AG10803 (cell line): ENCODE results near the gene IGF1R.

Source experiments
- DNase-seq: peaks from one replicate; pipeline ENCODE4 v3.0.0; 2010; ENCODE audit warnings: low read depth
- H3K4me3 ChIP-seq: 2 replicates; pipeline ENCODE4 v1.5.1; 2011; ENCODE audit warnings: mild to moderate bottlenecking, low read length, control low read depth
- TF ChIP-seq, protein P1 (sequence below): conservative IDR thresholded peaks from 2 replicates; pipeline ENCODE4 v1.5.1; 2011; ENCODE audit warnings: mild to moderate bottlenecking, low read length, control low read depth, inconsistent platforms

Gene IGF1R

DNA sequence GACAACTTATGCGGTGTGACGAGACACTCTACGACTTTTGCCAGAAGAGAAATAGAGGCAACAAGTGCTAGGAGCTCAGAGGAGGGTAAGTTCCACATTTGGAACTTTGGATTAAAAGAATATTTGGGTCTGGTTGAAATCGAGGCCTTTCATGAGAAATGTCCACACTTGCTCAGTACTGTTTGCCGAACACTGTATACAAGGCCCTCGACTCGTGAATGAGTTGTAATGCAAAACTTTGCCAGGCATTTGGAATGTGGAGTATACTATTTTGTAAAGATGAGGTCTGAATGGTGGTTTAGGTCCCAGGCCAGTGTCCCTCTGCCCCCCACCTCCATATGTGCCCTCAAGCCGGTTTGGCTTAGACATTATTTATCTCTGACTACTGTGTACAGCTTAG is 73.9 kb downstream of the IGF1R start:
- H3K4me3 ChIP-seq = no peak overlapping the region
- no peak for DNase-seq
- TF ChIP-seq, protein P1, sequence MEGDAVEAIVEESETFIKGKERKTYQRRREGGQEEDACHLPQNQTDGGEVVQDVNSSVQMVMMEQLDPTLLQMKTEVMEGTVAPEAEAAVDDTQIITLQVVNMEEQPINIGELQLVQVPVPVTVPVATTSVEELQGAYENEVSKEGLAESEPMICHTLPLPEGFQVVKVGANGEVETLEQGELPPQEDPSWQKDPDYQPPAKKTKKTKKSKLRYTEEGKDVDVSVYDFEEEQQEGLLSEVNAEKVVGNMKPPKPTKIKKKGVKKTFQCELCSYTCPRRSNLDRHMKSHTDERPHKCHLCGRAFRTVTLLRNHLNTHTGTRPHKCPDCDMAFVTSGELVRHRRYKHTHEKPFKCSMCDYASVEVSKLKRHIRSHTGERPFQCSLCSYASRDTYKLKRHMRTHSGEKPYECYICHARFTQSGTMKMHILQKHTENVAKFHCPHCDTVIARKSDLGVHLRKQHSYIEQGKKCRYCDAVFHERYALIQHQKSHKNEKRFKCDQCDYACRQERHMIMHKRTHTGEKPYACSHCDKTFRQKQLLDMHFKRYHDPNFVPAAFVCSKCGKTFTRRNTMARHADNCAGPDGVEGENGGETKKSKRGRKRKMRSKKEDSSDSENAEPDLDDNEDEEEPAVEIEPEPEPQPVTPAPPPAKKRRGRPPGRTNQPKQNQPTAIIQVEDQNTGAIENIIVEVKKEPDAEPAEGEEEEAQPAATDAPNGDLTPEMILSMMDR = no peak

DNA sequence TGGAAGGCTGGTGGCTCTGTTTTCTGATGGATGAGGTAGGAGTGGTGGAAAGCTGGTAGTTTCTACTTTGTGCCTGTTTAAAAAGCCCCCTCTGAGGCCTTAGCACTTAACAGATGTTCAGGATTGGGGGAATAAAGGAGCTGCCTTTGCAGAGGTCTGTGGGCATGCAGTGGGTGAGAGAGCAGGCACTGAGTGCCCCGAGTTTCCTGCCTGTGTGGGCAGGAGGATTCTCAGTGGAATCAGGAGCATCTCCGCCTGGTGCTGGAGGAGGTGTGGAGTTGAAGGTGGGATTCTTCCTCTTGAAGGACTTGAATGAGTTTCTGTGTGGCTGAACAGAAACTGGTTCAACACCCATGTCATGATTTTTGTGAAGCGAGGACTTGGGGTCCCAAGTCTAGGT is 74.3 kb downstream of the IGF1R start:
- DNase-seq = no peak
- TF ChIP-seq, protein P1 = no peak
- no peak overlapping the region for H3K4me3 ChIP-seq

DNA sequence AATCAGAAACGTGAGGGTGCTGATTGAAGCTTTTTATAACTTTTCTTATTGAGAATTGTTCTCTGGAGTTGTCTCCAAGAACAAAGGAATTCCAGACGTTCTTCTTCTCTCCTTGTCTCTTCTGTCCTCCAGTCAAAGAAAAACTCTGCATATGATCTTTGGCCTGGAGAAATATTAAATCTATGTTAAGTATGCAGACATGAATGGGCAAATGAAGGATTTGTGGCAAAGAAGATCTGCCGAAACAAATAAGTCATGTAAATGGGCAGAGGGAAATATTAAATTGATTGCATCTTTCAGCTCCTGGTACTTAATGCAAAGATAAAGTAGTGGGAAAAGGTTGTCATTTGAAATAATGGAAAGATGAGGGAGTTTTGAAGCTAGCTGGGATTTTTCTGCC is 74.9 kb downstream of the IGF1R start:
- DNase-seq = peak; percentile 21
- TF ChIP-seq, protein P1 = no peak
- no peak overlapping the region for H3K4me3 ChIP-seq

DNA sequence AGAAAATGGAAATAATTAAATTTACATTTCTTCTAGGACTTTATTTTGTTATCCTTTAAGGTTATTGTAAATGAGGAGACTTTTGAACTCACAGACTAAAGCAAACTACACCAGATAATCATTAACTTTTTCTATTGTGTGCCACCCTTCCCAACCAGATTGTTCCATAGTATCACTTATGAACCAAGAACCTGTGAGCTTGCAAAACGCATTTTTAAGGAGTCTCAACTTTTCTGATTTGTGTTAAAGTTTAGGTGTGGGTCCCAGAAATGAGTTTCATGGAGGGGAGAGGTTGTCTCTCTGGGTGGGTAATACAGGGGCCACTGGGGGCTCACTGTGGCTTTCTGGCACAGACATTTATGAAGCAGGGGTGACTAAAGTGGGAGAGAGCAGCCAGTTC is 75.7 kb downstream of the IGF1R start:
- DNase-seq = no peak
- TF ChIP-seq, protein P1 = no peak
- H3K4me3 ChIP-seq = no peak overlapping the region

DNA sequence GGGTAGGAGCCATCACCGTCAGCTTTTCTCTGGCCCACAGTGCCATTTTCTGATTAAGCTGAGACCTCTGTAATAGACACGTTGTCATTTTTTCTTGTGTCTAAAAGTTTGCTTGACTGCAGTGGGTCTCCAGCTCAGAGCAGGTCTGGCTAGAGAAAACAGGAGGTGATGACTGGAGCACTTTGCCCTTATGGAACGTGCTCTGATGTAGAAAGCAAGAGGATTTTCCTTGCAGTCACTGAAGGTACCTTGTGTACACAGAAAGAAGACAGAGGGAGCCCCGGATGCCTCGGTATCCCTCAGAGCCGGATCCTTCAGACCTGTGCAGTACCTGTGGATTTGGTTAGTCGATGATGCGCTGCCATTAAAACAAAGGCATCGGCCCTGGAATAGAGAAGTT is 76.2 kb downstream of the IGF1R start:
- H3K4me3 ChIP-seq = no peak overlapping the region
- DNase-seq = no peak
- TF ChIP-seq, protein P1 = no peak

DNA sequence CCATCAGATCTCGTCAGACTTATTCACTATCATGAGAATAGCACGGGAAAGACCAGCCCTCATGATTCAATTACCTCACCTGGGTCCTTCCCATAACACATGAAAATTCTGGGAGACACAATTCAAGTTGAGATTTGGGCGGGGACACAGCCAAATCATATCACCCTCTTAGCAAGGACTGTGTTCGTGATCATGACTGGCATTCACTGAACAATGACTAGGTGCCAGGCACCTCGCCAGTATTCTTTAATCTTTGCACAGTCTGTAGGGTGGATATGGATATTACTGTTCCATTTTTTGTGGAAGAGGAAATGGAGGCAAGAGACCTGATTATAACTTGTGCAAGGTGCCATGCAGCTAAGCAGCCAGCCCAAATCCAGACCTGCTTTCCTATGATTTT is 77.5 kb downstream of the IGF1R start:
- DNase-seq = no peak
- TF ChIP-seq, protein P1 = no peak
- no peak overlapping the region for H3K4me3 ChIP-seq

DNA sequence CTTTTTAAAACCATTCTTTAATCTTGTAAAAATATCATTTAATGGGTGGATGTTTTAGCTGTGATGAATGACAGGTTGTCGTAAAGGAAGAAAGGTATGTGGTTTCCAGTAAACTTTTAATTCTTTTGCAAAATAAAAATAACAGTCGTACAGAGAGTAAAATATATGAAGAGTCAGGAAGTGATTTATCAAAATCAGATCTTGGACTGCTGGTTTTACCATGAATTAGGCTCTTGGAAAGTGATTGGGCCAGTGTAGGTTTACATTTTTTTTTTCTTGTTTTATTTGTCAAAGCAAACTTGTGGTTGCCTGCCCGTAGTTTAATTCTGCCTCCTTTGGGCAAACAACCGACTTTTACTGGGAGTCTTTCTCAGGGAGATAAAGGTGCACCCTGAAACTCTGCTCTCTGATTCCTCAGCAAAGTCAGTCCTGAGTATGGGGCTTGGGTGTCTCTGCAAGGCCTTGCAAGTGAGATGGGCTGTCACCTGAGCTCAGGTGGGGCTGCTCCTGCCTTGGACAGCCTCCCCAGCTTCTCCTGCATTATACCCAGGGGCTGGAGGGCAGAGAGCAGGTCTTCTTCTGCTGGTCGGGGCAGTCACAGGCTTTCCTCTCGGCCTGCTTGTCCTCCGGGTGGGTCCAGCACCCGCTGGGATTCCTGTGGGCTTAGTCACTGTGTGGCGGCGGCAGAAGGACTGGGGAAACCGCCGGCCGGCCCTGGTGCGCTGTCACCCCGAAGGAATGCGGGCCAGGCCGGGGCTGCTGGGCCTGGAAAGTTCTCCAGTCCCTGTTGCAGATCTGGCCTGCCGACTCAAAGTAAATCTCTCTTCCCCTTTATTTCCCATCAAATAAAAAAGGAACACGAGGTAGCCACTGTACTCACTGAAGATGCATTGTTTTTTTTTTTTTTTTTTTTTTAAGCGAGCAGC is 79.0 kb downstream of the IGF1R start:
- DNase-seq = peak; percentile 95
- peak overlapping the region; percentile 37 for H3K4me3 ChIP-seq
- TF ChIP-seq, protein P1 = no peak
